DOHH2 (cell line): ENCODE results near the gene HOXB3.

ENCODE experiments used
- H3F3A ChIP-seq: fragments of 200-600 bp; sonication (generic), shearing (Covaris generic); 2 replicates; pipeline ENCODE4 v1.6.0; 2016; ENCODE audit warnings: antibody characterized with exemption, mild to moderate bottlenecking; ENCODE audit not compliant: control insufficient read depth, insufficient read depth
- H3K27ac ChIP-seq: fragments of 200-600 bp; sonication (generic); 2 replicates; pipeline ENCODE4 v1.5.1; 2014; ENCODE audit warnings: low read depth, mild to moderate bottlenecking, low read length, moderate library complexity
- H3K27me3 ChIP-seq: fragments of 200-600 bp; sonication (generic); 2 replicates; pipeline ENCODE4 v1.6.1; 2014; ENCODE audit warnings: mild to moderate bottlenecking, low read length, mixed read lengths; ENCODE audit not compliant: control insufficient read depth
- H3K36me3 ChIP-seq: fragments of 200-600 bp; sonication (generic); 2 replicates; pipeline ENCODE4 v1.6.1; 2014; ENCODE audit warnings: mild to moderate bottlenecking, low read length, moderate library complexity, mixed read lengths; ENCODE audit not compliant: control insufficient read depth
- H3K4me1 ChIP-seq: fragments of 200-600 bp; sonication (generic); 2 replicates; pipeline ENCODE4 v1.6.1; 2014; ENCODE audit warnings: mild to moderate bottlenecking, low read length, mixed read lengths; ENCODE audit not compliant: control insufficient read depth
- H3K4me2 ChIP-seq: fragments of 200-600 bp; sonication (generic); 2 replicates; pipeline ENCODE4 v1.6.0; 2014; ENCODE audit warnings: mild to moderate bottlenecking, low read length, moderate library complexity
- H3K4me3 ChIP-seq: fragments of 200-600 bp; sonication (generic); 2 replicates; pipeline ENCODE4 v1.5.1; 2014; ENCODE audit warnings: mild to moderate bottlenecking, low read length, mixed read lengths
- H3K79me2 ChIP-seq: fragments of 200-600 bp; sonication (generic); 2 replicates; pipeline ENCODE4 v1.6.1; 2014; ENCODE audit warnings: mild to moderate bottlenecking, low read length, mixed read lengths; ENCODE audit not compliant: control insufficient read depth
- H3K9me2 ChIP-seq: fragments of 200-600 bp; sonication (generic); replicated peaks from 2 replicates; pipeline ENCODE4 v1.6.1; 2014; ENCODE audit warnings: mild to moderate bottlenecking, low read length, mixed read lengths; ENCODE audit not compliant: control insufficient read depth
- H3K9me3 ChIP-seq: fragments of 200-600 bp; sonication (generic); 2 replicates; pipeline ENCODE4 v1.6.1; 2014; ENCODE audit warnings: antibody characterized with exemption, low read length, mixed read lengths; ENCODE audit not compliant: control insufficient read depth, insufficient read depth
- H4K20me1 ChIP-seq: fragments of 200-600 bp; sonication (generic); 2 replicates; pipeline ENCODE4 v1.6.0; 2014; ENCODE audit warnings: low read depth, mild to moderate bottlenecking, antibody characterized with exemption, low read length, moderate library complexity; ENCODE audit not compliant: control insufficient read depth, insufficient read depth
- CTCF ChIP-seq: fragments of 200-600 bp; sonication (generic); IDR thresholded peaks from one replicate; pipeline ENCODE4 v1.5.1; 2014; ENCODE audit warnings: antibody characterized with exemption, mild to moderate bottlenecking, low read depth, low read length; ENCODE audit not compliant: poor library complexity, severe bottlenecking
- EZH2phosphoT487 ChIP-seq: fragments of 200-600 bp; sonication (generic); IDR thresholded peaks from 2 replicates; pipeline ENCODE4 v1.6.1; 2017; ENCODE audit warnings: borderline replicate concordance, mild to moderate bottlenecking, antibody characterized with exemption, low read length, moderate library complexity, mixed read lengths

The HOXB3 gene

GRCh38 chr17:48595278-48595999 lies 5.4 kb upstream of the HOXB3 start:
- no peaks in the 10 kb centered on the region for H3F3A ChIP-seq
- TF ChIP-seq EZH2phosphoT487 (no peak), CTCF (no peak)
- H3K27me3 ChIP-seq = peaks cover 73% of the 10 kb centered on the region
- H3K27ac ChIP-seq = no peak overlapping the region
- no peaks in the 10 kb centered on the region for H3K79me2 ChIP-seq
- H3K9me2 ChIP-seq = no peaks in the 10 kb centered on the region
- no peaks in the 10 kb centered on the region for H3K36me3 ChIP-seq
- H3K4me2 ChIP-seq = no peak overlapping the region
- no peaks in the 10 kb centered on the region for H3K9me3 ChIP-seq
- peaks cover 4% of the 10 kb centered on the region; the same call in 1 of the 2 replicates for H3K4me1 ChIP-seq
- H3K4me3 ChIP-seq = no peak overlapping the region
- peaks cover 3% of the 10 kb centered on the region; the same call in 1 of the 2 replicates for H4K20me1 ChIP-seq

- Histone ChIP-seq H3K9me3 (no peaks in the 10 kb centered on the region), H3K79me2 (no peaks in the 10 kb centered on the region), H4K20me1 (peaks cover 3% of the 10 kb centered on the region; the same call in 1 of the 2 replicates), H3K4me3 (no peak overlapping the region), H3F3A (no peaks in the 10 kb centered on the region), H3K4me1 (peaks cover 4% of the 10 kb centered on the region; the same call in 1 of the 2 replicates), H3K27ac (no peak overlapping the region), H3K9me2 (no peaks in the 10 kb centered on the region), H3K27me3 (peaks cover 73% of the 10 kb centered on the region), H3K36me3 (no peaks in the 10 kb centered on the region), H3K4me2 (no peak overlapping the region)
- TF ChIP-seq CTCF = no peak
- TF ChIP-seq EZH2phosphoT487 = no peak
These were observed 4.7 kb upstream of the HOXB3 start for GRCh38 chr17:48594538-48595277.

- Histone ChIP-seq H3K4me2 (no peak overlapping the region), H4K20me1 (peaks cover 3% of the 10 kb centered on the region; the same call in 1 of the 2 replicates), H3K27me3 (peaks cover 73% of the 10 kb centered on the region), H3K9me3 (no peaks in the 10 kb centered on the region), H3K4me3 (no peak overlapping the region), H3F3A (no peaks in the 10 kb centered on the region), H3K79me2 (no peaks in the 10 kb centered on the region), H3K36me3 (no peaks in the 10 kb centered on the region), H3K9me2 (no peaks in the 10 kb centered on the region), H3K27ac (no peak overlapping the region), H3K4me1 (peaks cover 4% of the 10 kb centered on the region; the same call in 1 of the 2 replicates)
- TF ChIP-seq EZH2phosphoT487 = no peak
- TF ChIP-seq CTCF = peak; percentile 81
These were observed 3.9 kb upstream of the HOXB3 start for GRCh38 chr17:48593840-48594537.
